Measurements from ENCODE around the gene ABHD2. TPM values are rescaled to one million over a fixed set of nuclear protein-coding genes. Genes with fewer than 3 reads are reported as not detected.
A peak's percentile ranks its signal among the peaks of the same experiment; 100 is the strongest.

The ABHD2 gene
- total and polyA plus RNA-seq, 9 of the 15 experiments (the other 6 are each of a cell fraction or from before 2014, with no cell fraction given), result 16.9 to 99.8 (median 47.5) TPM

GRCh38 chr15:89226359-89227221 is 138.3 kb downstream of the ABHD2 start (continued):
- TF ChIP-seq NCOR1 (IDR thresholded peaks at IDR 0.05), result peak; percentile 83
- TF ChIP-seq GTF2A2 (tag; IDR thresholded peaks at IDR 0.05), result no peak
- TF ChIP-seq HCFC1 (IDR thresholded peaks at IDR 0.05; ENCODE audit: low read depth, low read length), result no peak
- peak in 1 of 3 experiments; percentile 2; a peak in 1 of 6 replicates for TF ChIP-seq CTCF (IDR thresholded peaks at IDR 0.05 in 2 of 3, conservative IDR thresholded peaks at IDR 0.05 in 1 of 3; ENCODE audit: insufficient read depth in 2 of 3, low read depth in 1 of 3, low read length in 3 of 3)
- TF ChIP-seq REST (IDR thresholded peaks at IDR 0.05; ENCODE audit: borderline replicate concordance), result peak; percentile 22; the same call in 1 of the 2 replicates
- no peak for TF ChIP-seq REST (CRISPR knock-in tag; IDR thresholded peaks at IDR 0.05; ENCODE audit: low read depth)
- no peak for TF ChIP-seq ZNF197 (CRISPR knock-in tag; IDR thresholded peaks at IDR 0.05; ENCODE audit: low read depth)
- TF ChIP-seq, protein P1, sequence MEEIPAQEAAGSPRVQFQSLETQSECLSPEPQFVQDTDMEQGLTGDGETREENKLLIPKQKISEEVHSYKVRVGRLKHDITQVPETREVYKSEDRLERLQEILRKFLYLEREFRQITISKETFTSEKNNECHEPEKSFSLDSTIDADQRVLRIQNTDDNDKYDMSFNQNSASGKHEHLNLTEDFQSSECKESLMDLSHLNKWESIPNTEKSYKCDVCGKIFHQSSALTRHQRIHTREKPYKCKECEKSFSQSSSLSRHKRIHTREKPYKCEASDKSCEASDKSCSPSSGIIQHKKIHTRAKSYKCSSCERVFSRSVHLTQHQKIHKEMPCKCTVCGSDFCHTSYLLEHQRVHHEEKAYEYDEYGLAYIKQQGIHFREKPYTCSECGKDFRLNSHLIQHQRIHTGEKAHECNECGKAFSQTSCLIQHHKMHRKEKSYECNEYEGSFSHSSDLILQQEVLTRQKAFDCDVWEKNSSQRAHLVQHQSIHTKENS (CRISPR knock-in tag; IDR thresholded peaks at IDR 0.05), result no peak
- TF ChIP-seq GATAD2A (IDR thresholded peaks at IDR 0.05), result no peak
- TF ChIP-seq, protein P2, sequence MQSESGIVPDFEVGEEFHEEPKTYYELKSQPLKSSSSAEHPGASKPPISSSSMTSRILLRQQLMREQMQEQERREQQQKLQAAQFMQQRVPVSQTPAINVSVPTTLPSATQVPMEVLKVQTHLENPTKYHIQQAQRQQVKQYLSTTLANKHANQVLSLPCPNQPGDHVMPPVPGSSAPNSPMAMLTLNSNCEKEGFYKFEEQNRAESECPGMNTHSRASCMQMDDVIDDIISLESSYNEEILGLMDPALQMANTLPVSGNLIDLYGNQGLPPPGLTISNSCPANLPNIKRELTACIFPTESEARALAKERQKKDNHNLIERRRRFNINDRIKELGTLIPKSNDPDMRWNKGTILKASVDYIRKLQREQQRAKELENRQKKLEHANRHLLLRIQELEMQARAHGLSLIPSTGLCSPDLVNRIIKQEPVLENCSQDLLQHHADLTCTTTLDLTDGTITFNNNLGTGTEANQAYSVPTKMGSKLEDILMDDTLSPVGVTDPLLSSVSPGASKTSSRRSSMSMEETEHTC (IDR thresholded peaks at IDR 0.05), result 0 out of 2 replicates have a peak, but pooled peaks have one; percentile 33
- TF ChIP-seq HDAC2 (IDR thresholded peaks at IDR 0.05), result peak; percentile 85
- 0 out of 2 replicates have a peak, but pooled peaks have one; percentile 17 for TF ChIP-seq ATF7 (IDR thresholded peaks at IDR 0.05)
- 0 out of 2 replicates have a peak, but pooled peaks have one; percentile 15 for TF ChIP-seq NBN (IDR thresholded peaks at IDR 0.05; ENCODE audit: low read depth)
